KG1 (cell line): Measurements from ENCODE around the gene ADPRS.

Experiments used
- DNase-seq: peaks from one replicate; lab custom pipeline; 2025; lab: John Stamatoyannopoulos, UW

ADPRS gene, protein sequence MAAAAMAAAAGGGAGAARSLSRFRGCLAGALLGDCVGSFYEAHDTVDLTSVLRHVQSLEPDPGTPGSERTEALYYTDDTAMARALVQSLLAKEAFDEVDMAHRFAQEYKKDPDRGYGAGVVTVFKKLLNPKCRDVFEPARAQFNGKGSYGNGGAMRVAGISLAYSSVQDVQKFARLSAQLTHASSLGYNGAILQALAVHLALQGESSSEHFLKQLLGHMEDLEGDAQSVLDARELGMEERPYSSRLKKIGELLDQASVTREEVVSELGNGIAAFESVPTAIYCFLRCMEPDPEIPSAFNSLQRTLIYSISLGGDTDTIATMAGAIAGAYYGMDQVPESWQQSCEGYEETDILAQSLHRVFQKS

DNA sequence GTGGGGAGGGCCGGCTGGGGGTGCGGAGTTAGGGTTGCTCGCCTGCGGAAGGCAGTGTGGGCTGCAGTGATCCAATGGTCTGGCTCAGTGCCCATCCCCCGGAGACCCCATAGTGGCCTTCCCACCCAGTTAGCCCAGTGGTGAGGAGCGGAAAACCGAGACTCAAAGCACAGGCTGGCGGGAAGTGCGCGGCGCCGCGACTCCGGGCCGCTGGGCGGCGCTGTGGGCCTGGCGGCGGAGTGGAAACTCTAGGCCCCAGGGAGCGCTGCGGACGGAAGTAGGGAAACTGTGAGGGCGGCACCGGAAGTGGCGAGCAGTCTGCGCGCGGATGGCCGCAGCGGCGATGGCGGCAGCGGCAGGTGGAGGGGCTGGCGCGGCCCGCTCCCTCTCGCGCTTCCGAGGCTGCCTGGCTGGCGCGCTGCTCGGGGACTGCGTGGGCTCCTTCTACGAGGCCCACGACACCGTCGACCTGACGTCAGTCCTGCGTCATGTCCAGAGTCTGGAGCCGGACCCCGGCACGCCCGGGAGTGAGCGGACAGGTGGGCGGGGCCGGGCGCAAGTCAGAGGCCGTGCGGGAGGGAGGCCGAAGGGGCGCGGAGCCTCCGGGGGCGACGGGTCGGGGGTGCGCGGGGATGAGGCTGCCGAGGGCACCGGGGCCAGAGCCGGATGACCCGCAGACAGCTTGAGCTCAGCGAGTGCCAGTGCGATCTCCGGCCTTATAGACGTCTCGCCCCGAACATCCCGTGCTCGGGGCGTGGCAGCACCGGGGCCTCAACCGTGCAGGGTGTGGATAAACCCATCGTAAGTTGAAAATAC lies at the start of gene ADPRS:
Gene ADPRS, plus strand, starts transcription at position 316 of the 816 bp plus-strand sequence. Its CDS starts 13 bp downstream, at position 329.
- DNase-seq: peak; percentile 81

DNA sequence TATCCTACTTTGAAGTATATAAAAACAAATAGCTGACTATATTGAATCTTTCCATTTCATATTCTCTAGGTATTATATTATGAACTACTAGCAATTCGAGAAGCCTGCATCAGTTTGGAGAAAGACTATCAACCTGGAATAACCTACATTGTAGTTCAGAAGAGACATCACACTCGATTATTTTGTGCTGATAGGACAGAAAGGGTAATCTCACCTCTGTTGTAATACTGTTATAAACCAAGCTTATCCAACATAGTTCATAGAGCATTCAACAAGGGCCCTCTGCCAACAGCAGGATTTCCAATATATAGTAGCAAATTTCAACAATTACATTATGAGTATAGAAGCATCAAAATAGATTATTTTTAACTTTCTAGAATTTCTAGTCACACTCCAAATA lies 48.5 kb upstream of the ADPRS start:
- DNase-seq: no peak

DNA sequence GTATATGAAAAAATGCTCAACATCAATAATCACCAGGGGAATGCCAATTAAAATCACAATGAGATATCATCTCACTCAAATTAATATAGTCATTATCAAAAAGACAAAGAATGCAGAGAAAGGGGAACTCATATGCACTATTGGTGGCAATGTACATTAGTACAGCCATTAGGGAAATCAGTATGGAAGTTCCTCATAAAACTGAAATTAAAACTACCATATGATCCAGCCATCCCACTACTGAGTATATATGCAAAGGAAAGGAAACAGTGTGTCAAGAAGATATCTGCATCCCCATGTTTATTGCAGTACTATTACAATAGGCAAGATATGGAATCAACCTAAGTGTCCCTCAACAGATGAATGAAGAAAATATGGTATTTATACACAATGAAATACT lies 36.9 kb upstream of the ADPRS start:
- no peak for DNase-seq

DNA sequence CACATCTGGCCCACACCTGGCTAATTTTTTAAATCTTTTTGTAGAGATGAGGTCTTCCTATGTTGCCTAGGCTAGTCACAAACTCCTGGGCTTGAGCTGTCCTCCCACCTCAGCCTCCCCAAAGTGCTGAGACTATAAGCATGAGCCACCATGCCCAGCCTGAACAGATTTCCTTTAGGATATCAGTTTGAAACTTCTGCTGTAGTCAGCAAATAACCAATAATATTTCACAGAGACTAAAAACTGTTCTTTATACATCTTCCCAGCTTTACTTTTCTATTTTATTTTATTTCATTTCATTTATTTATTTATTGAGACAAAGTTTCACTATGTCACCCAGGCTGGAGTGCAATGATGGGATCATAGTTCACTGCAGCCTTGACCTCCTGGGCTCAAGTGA lies 34.7 kb upstream of the ADPRS start:
- no peak for DNase-seq

DNA sequence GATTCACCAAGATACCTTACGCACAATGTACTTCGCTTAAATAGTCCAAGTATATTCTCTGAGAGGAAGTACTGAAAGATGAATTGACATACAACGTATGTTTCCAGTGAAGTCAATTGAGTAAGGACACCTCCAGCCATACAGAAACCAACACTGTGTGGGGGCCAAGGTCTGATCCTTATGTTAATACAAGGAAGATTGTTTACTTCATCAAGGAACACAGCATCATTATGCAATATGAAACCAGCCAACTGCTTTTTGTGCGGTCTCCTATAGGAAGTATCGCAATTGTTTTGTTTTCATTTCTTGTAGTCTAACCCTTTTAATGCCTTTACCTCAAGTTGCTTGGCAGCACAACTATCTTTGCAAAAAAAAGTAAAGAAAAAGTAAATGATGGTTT lies 33.0 kb upstream of the ADPRS start:
- no peak for DNase-seq

DNA sequence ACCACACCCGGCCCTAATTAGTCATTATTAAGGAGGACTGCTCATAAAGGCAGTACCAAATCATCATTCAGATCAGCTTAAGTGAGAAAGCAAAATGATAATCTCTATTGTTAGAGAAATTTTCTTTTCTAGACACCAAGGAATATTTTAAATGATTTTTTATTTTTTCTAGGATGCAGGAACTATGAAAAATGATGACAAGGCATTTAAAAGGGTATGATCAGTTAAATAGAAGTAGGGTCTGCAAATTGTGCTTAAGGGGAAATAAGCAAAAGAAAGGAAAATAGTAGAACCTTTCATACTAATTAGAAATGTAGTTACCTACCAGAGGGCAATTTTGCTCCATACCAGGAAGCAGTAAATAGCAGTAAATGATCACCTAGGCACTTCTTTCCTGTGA lies 26.4 kb upstream of the ADPRS start:
- DNase-seq: no peak

DNA sequence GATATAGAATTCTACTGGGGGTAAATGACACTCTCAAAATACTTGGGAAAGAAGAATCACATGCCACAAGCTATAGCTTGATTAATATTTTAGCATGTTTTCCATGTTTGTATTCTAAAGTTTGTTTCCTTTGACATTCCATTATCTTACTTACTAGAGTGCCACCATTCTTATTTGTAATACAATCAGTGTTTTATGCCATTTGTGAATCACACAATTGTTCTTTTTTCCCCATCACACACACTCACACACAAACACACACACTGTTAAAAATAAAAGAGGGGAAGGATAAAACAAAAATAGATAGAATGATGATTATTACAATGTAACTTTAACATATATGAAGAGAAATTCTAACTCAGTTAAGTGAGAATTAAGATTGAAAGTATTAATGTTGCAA lies 20.8 kb upstream of the ADPRS start:
- DNase-seq: no peak

DNA sequence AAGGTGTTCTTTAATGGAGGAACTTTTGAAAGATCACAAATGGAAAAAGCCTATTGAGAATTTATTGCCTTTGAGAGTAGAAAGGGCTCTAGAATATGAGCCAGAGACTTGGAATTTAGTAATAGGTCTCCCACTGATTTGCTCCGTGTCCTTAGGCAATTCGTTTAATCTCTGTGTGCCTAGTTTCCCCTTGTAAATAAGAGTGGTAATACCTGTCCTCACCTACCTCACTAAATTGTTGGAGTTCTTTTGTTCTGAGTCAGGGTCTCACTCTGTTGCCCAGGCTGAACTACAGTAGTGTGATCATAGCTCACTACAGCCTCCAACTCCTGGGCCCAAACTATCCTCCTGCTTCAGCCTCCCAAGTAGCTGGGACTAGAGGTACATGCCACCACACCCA lies 19.8 kb upstream of the ADPRS start:
- no peak for DNase-seq

DNA sequence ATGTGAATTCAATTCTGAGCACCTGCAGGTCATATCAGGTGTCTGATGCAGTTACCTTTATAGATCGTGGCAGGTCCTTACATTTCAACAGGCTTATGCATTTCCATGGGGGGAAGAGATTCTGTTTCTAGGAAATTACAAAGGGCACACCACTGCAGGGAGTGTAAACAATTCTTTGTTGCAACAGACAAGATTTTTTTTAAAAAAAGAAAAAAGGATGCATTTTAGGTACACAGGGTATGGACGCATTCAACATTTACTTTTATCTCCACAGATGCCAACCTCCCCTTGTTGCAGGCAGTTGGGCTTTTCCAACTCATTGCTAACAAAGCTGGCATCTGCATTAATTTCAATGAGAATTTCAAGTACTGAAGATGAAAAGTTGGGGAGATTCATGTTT lies 18.3 kb upstream of the ADPRS start:
- no peak for DNase-seq

DNA sequence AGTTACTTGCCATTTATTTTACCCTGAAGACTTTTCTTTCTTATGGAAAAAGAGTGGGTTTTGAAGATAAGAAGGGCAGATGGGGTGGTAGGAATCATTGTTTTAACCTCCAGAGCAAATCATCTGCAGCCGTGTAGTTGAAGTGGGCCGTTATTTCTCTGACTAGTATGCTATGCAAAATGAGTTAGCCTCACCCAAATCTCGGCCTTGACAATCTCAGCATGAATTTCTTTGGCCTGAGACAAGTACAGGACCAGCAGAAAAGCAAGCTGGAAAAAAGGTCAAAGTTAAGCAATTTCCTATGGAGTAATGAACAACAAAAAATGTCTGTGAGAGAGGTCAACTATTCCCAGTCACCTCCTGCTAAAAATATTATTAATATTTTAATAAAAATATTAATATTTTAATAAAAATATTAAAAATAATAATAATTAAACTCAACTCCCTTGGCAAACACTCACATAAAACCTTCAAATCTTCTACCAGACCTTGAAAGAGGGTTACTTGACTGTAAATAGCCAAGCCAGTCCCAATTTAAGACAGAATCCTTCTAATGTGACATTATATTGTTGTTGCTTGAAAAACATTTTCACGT lies 11.6 kb upstream of the ADPRS start:
- no peak for DNase-seq

DNA sequence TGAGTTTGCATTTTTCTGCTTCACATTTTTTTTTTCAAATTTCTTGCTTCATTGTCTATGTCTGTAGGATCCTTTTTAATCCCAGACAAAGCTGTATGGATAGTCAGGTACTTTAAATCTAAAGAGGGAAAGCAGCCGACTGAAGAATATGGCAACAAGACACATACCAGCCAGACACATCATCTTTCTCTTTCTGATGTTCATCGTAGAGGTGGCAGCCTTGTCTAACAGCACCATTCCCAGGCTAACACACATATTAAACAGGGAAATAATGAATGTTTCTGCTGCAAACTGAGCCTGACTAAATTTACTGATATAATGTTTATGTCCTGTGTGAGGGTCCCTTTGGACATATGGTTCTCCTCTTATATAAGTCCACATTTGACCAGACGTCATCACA lies 8.5 kb upstream of the ADPRS start:
- no peak for DNase-seq

DNA sequence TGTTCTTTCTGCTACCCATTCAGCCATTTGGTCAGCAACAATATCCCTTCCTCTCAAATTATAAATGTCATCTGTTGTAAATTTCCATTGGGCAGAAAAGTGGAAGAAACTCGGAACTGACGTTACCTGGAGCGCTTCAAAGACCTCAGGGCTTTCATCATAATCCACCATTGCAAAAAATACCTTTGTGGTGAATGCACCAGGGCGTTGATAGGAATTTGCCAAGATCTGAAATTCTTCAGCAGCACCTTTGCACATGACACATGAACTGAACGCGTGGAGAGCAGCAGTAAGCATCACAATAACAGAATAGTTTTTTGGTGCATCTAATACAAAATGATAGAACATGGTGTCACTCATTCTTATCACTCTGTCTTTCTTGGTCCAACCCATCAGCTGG lies 7.9 kb upstream of the ADPRS start:
- no peak for DNase-seq

DNA sequence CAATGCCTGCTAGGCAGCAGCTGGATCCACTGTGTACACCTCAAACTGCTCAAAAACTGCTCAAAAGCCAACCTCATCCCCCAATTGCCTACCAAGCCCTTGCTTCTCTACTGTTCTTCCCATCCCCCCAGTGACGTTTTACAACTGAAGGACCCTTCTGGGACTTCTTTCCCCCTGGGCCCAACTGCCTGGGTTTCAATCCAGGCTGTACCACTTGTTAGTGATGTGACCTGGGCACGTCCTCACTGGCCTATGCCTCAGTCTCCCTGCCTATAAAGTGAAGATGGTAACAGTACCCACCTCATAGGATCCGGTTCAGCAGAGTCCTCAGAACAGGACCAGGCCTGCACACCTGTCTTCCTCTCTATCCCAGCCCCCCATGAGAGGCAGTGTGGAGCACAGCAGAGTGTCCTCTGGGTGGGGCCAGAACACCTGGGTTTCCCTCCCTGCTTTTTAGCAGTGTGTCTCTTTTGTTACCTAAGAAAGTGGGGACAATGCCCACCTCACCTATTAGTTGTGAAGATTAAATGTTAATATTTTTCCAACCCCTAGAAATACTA lies 6.7 kb upstream of the ADPRS start:
- DNase-seq: no peak

DNA sequence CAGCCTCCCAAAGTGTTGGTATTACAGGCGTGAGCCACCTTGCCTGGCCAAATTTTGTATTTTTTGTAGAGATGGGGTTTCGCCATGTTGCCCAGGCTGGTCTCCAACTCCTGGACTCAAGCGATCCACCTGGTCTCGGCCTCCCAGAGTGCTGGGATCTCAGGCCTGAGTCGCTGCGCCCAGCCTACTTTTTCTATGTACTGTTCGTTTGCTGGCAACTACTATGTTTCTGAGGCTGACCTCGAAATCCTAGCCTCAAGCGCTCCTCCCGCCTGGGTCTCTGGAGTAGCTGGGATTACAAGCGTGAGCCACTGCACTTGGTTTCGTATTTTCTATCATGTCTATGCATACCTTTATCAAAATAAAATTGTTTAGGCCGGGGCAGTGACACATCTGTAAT lies 5.5 kb upstream of the ADPRS start:
- DNase-seq: no peak

DNA sequence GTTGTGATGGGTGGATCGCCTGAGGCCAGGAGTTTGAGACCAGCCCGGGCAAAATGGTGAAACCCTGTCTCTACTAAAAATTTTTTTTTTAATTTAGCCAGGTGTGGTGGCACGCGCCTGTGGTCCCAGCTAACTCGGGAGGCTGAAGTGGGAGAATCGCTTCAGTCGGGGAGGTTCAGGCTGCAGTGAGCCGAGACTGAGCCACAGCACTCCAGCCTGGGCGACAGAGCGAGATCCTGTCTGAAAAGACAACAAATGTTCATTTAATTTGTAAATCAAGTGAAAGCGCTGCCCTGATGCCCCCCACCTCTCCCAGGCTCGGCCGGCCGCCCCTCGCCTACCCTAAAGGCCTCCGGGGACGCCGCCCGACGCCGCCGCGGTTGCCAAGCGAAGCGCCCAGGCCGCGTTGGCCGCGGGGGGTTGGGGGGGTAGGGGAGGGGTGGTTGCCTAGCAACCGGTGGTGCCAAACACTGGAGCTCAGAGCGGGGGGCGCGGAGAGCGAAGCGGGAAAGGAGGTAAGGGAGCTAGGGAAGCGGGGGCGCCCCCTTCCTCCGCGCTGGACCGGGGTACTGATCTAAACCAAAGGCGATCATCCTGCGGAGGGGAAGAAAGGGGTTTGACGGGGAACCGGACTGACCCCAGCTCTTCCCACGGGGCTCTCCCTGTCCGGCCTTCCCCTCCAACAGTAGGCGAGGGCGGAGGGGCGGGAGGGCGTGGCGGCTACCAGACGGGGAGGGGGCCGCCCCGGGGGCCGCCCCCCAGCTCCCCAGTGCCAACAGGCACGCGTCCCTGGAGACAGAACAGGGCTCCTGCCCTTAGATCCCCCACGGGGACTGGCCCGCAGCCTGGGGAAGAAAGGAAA lies 4.8 kb upstream of the ADPRS start, which contains the start of gene TEKT2:
Gene TEKT2, plus strand, starts transcription at position 460 of the 862 bp plus-strand sequence. CDS start 828 bp downstream, outside the sequence.
- DNase-seq: no peak

DNA sequence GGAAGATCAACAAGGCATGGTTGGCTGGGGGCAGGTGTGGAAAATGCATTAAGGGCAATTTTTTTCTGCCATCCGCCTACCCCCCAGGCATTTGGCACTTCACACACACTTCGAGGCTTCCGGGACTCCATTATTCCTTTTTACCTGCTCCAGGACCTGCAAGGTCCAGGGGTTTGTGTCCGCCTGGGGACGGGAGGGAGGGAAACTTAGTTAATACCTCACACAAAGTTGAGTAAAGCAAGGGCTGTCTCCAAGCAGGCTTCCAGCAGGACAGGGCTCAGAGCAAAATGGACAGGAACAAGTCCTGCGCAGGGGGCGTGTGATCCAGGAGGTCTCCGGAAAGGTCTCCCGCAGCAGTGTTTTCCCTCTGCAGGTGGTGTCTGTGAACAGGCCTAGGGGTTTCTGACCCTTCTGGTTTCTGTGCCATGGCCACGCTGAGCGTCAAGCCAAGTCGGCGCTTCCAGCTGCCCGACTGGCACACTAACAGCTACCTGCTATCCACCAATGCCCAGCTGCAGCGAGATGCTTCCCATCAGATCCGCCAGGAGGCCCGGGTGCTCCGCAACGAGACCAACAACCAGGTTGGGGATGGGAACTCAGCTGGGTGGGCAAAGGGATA lies 4.1 kb upstream of the ADPRS start:
- DNase-seq: no peak

DNA sequence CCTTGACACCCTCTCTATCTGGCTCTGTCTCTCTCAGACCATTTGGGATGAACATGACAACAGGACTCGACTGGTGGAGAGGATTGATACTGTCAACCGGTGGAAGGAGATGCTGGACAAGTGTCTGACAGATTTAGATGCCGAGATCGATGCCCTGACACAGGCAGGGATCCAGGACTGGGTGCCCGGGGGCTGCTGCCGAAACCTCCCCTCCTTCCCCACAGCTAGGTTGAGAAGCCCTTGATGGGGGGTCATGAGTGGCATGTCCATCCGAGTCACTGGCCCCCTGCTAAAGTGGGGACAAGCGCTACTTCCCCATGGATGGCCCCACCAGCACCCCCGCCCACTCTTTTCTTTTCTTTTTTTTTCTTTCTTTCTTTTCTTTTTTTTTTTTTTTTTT lies 3.6 kb upstream of the ADPRS start:
- no peak for DNase-seq

DNA sequence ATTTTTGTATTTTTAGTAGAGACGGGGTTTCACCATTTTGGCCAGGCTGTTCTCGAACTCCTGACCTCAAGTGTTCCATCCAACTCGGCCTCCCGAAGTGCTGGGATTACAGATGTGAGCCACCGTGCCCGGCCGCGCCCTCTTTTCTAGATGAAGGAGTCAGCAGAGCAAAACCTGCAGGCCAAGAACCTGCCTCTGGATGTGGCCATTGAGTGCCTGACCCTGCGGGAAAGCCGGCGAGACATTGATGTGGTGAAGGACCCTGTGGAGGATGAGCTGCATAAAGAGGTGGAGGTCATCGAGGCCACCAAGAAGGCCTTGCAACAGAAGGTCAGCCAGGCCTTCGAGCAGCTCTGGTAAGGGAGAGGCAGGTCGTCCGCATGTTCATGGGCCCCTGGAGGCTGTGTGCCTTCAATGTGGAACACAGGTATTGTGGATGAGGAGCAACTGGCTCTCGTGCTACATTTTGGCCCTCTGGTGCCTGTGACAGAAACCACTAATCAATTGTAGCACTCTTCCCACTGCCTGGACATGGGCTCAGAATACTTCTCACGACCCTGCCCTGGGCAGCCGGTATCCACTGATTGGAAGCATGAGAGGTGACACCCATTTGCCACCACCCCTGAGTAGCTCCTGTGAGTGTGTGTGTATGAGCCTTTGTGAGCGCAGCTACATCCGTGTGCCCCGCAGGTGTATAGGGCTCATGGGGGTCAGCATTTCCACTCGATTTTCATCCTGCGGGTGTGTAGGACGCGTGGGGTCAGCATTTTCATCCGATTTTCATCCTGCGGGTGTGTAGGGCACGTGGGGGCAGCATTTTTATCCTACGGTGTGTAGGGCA lies 2.8 kb upstream of the ADPRS start:
- DNase-seq: no peak

DNA sequence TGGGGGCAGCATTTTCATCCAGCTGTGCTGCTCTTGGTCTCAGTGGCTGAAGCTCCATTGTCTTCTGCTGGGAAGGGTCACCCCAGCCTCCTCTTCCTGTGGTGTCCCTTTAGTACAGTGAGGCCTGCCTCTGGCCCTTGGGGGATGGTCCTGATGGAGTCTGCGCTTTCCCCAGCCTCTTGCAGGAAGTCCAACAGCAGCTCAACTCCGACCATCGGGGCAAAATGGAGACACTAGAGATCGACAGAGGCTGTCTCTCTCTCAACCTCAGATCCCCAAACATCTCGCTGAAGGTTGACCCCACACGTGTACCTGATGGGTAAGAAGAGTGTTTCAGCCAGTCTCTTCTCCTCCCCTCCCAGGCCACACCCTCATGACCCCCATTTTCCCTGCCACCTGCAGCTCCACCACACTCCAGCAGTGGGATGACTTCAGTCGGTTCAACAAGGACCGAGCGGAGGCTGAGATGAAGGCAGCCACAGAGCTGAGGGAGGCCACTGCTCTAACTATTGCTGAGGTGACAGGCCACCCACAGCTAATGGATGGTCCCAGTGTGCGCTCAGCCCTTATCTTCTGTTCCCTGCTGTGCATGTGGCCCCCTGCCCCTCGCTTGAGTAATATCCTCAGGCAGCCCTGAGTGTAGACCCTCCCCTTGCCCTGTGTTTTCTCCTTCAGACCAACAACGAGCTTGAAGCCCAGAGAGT lies 2.0 kb upstream of the ADPRS start:
- DNase-seq: no peak
